GM18873 (cell line): ENCODE data around the gene SLCO3A1.

ENCODE experiments used
- ATAC-seq: cut with Tn5 transposase; IDR thresholded peaks from one replicate; pipeline ENCODE4 v1.9.1; 2021; ENCODE audit warnings: mild to moderate bottlenecking, moderate library complexity, moderate number of reproducible peaks; ENCODE audit not compliant: unreplicated experiment, low FRiP score

SLCO3A1 gene

GRCh38 chr15:91853511-91853947 lies at the start of gene SLCO3A1:
Gene SLCO3A1, plus strand, starts transcription at chr15:91853708.
- ATAC-seq: peak; percentile 2

GRCh38 chr15:91807122-91807521 lies 46.4 kb upstream of the SLCO3A1 start:
- ATAC-seq: no peak

- no peak for ATAC-seq
Observed at GRCh38 chr15:91813924-91814323, 39.6 kb upstream of the SLCO3A1 start.

DNA sequence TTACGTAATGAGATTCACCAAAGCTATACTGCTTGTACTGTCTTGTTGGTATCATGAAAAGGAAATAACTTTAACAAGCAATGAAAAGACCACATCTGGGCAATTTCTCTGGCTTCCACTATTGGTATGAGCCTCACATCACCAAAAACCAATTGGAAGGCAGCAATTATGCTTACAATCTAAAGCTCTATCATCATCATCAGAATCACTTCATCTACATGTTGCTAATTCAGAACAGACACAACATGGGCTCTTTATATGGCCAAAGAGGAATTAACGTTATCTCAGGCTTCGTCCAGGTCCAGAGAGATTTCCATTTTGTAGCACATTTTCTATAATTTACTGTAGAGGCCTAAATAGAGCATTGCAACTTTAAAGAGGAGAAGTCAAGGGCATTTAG lies 36.6 kb upstream of the SLCO3A1 start:
- ATAC-seq: no peak

DNA sequence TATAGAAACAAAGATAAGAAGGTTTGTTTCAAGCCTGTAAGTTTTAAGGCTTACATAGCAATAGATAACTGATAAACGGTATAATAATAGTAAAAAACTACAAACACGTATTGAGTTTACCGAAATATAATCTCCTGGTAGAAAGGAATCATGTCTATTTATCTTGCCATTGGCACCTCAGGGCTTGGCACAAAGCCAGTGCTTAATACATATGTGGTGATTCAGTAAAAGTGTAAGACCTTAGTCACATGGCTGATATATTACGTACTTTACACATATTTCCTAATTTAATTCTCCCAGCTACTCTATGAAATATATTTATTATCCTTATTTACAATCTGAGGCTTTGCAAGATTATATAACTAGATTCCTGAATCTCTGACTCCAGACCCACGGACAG lies 32.0 kb upstream of the SLCO3A1 start:
- no peak for ATAC-seq

GRCh38 chr15:91824256-91824655 lies 29.3 kb upstream of the SLCO3A1 start:
- ATAC-seq: no peak

DNA sequence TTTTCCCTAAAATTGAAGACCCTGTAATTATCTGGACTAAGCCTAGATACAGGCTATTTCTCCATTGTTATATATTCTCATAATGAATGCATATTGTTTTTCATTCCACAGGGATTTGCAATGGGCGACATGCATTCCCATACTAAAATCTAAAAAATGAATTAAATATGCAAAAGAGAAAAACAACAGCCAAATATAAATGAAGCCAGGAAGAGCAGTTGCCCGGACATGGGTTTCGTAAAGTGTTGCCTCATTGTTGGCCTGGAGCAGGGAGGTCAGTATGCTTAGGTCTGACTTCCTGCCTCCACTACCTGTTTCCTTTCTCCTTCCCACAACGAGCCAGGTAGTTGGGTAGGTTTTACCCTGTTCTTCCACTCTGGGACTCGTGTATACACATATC lies 27.1 kb upstream of the SLCO3A1 start:
- no peak for ATAC-seq

DNA sequence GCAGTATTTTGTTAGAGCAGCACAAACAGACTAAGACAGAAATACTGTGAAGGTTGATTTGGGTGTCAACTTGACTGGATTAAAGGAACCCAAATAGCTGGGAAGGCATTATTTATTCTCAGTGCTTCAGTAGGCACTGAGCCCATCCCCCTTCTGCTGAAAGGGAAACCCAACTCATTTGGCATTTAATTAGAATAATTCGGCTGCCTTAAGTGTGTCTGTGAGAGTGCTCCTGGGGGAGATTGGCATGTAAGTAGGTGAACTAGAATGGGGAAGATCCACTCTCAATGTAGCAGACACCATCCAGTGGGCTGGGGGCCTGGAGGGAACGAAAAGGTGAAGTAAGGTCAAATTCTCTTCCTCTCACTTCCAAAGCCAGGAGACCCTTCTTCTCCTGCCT lies 20.5 kb upstream of the SLCO3A1 start:
- ATAC-seq: no peak

DNA sequence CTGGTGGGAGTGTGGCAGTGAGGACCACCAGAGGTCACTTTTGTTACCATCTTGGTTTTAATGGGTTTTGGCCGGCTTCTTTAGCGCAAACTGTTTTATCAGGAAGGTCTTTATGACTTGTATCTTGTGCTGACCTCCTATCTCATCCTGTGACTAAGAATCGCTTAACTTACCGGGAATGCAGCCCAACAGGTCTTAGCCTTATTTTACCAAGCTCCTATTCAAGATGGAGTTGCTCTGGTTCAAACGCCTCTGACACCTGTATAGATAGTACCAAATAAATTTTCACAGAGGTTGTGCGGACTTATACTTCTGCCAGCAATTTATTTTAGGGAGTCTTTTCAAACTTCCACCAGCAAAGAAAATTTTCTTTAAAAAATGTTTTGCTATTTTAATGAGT lies 13.6 kb upstream of the SLCO3A1 start:
- no peak for ATAC-seq

- ATAC-seq: no peak
Observed at GRCh38 chr15:91841861-91842260, 11.6 kb upstream of the SLCO3A1 start.

DNA sequence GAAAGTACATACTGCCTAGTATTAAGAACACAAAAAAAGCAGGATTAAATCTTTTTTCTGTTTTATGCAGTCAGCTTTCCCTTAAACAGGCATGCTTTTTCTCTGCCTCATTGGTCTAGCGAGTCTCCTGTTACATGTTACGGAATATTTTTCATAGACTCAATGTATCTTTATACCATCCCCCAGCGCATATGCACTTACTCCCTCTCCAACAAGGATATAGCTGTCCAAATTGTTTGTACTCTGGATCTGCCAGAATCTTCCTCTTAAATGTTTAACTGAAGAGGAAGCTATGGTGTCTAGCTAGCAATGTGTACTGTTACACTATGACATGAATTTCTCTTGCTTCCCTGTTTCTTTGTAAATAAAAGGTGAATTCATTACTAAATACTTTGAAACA lies 9.2 kb upstream of the SLCO3A1 start:
- no peak for ATAC-seq

DNA sequence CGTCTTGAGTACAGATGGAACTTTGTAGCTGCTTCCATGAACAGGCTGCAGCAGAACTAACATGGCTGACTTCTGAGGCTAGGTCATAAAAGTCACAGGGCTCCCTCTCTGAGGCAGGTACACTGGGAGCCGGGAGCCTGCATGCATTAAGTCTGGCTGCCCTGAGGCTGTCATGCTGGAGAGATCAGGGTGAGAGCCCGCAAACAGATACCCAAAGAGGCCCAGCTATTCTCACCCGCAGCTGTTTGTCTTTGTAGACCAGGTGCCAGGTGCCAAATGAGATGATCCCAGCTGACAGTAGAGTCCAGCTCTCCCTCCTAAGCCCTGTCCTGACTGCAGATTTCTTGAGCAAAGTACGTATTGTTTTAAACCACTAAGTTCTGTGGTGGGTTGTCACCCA lies 8.6 kb upstream of the SLCO3A1 start:
- ATAC-seq: no peak

DNA sequence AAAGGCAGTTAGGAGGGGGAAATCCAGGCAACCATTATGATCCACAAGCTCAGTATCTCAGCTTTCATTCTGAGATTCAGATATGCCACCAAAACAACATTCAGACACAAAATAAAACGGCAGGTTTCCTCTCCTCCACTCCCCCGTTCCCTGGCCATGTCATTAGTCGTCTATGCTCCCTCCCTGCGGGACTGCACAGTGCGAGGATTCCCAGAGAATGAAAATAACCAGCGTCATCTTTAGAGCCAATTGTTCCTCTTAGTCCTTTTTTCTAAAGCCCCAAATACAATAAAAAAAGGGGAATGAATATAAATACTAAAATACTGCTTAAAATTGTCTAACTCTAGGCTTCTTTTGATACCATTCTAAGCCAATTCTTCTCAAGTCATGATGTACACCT lies 7.8 kb upstream of the SLCO3A1 start:
- ATAC-seq: no peak

GRCh38 chr15:91849180-91849579 lies 4.3 kb upstream of the SLCO3A1 start:
- ATAC-seq: no peak

- no peak for ATAC-seq
Observed at GRCh38 chr15:91849749-91850161, 3.8 kb upstream of the SLCO3A1 start.

DNA sequence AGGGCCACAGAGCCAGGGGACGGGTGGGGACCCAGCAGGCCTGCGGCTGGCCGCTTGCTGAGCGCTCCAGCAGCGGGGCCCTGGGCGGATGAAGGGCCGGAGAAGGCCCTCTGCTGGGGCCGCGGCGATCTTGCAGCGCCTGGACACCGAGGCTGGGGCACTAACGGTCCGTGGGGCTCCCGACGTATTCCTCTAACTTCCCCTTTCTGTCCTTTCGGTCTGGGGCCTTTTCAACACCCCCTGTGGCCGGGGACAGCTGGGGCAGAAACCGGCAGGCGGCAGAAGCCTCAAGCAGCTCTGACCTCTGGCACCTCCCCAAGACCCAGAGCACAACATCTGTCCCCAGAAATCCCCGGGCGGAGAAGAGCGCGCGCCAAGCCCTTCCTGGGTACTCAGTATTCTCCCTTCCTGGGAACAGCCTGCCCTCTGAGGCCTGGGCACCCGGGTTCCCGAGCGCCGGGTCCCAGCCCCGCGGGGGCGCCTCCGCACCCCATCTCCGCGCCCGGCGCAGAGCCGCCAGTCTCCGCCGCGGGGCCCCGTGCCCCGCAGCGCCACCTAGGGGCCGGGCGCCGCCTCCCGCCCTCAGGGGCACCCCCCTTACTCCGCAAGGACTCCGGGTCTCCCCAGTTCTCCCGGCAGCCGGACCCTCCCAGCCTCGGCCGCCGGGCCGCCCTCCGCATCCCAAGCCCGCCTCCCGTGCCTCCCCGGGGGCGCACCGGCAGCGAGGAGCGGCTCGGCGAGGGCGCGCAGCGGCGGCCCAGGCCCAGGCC lies 582 bp upstream of the SLCO3A1 start:
- ATAC-seq: peak; percentile 41

- ATAC-seq: no peak
Observed at GRCh38 chr15:91853948-91854638, 585 bp downstream of the SLCO3A1 start.

GRCh38 chr15:91854639-91854990 lies 1.1 kb downstream of the SLCO3A1 start:
- ATAC-seq: no peak

- ATAC-seq: no peak
Observed at GRCh38 chr15:91855241-91855640, 1.7 kb downstream of the SLCO3A1 start.

DNA sequence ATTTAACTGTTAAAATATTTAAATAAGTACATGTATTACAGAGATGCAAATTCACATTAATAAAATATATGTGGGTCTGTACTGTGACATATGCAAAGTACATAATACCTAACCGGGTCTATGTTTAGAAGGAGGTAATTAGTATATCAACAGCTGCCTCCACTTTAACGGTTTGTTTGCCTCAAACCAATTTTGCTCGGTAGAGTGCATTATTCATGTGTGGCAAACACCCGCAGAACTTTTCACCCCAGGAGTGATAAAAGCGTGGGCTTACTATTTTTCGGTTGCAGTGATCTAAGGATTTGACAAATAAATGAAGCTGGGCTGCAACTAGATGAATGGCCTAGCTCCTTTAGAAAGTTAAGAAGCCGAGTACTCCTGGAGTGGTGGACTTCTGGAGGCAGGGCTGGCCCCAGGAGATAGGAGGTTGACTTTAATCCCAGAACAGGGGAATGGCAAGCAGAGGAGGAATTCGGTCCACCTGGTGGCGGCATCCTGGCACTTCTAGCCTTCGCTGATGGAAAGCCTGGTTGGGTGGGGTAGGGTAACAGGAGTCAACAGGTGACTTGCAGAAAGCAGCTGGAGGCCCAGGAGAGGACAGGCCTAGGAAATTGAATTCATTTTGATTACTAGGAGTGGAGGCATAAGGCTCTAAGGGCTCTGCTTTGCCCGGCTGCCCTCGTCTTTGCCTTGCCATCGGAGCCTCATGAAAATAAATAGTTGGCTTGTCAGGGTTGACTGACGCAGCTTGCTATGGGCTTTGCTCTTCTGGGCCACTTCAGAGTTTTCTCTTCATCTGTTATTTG lies 2.4 kb downstream of the SLCO3A1 start:
- peak; percentile 35 for ATAC-seq

- no peak for ATAC-seq
Observed at GRCh38 chr15:91857224-91857585, 3.7 kb downstream of the SLCO3A1 start.
